Activated T-cell treated with anti-CD3 and anti-CD28 coated beads, Interleukin-2, amount 50 U/mL, for 48 hours (primary cell): ENCODE measurements around the gene DDX24.

Experiments used
- DNase-seq, 2 experiments: peaks; one replicate each; pipeline ENCODE4 v3.0.0-alpha.2; 2020

Gene DDX24, protein sequence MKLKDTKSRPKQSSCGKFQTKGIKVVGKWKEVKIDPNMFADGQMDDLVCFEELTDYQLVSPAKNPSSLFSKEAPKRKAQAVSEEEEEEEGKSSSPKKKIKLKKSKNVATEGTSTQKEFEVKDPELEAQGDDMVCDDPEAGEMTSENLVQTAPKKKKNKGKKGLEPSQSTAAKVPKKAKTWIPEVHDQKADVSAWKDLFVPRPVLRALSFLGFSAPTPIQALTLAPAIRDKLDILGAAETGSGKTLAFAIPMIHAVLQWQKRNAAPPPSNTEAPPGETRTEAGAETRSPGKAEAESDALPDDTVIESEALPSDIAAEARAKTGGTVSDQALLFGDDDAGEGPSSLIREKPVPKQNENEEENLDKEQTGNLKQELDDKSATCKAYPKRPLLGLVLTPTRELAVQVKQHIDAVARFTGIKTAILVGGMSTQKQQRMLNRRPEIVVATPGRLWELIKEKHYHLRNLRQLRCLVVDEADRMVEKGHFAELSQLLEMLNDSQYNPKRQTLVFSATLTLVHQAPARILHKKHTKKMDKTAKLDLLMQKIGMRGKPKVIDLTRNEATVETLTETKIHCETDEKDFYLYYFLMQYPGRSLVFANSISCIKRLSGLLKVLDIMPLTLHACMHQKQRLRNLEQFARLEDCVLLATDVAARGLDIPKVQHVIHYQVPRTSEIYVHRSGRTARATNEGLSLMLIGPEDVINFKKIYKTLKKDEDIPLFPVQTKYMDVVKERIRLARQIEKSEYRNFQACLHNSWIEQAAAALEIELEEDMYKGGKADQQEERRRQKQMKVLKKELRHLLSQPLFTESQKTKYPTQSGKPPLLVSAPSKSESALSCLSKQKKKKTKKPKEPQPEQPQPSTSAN

DNA sequence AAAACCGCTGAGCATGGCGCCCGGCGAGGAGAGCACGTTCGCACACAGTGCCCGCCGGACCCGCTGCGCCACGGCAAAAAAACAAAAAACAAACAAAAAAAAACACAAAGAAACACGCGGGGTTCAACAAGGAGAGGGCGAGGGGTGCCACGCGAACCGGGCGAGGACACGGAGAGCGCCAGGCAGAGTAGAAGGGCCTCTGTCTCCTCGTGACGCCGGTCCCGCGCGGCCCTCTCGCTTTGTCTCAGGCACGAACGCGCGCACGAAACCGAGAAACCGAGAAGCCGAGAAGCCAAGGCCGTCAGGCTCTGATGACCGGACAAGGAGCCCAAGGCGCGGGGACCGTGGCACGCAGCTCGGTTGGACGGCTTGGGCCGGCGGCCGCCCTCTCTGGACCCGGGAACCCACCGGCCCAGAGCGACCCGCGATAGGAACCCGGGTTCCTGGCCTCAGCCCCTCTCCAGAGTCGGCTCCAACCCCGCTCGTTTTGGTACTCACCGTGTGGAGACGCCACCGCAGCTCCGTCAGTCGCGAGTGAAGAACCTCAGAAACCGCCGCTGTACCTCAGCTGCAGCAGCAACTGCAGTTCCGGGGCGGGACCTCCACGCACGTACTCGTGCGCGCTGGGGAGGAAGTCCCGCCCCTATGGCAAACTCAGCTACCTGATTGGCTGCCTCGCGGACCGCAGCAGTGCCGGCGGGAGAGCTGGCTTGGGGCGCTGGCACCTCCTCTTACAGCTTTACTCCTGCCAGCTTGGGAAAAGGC lies at the start of gene DDX24, which contains the start of gene IFI27L1:
DDX24 (minus strand) TSS at position 582 of the 765 bp plus-strand sequence. CDS start 1,460 bp downstream, outside the sequence.
IFI27L1 (plus strand) TSS at position 690 of the 765 bp plus-strand sequence. CDS start 15,628 bp downstream, outside the sequence.
- DNase-seq = peak; percentile 94 to 97

DNA sequence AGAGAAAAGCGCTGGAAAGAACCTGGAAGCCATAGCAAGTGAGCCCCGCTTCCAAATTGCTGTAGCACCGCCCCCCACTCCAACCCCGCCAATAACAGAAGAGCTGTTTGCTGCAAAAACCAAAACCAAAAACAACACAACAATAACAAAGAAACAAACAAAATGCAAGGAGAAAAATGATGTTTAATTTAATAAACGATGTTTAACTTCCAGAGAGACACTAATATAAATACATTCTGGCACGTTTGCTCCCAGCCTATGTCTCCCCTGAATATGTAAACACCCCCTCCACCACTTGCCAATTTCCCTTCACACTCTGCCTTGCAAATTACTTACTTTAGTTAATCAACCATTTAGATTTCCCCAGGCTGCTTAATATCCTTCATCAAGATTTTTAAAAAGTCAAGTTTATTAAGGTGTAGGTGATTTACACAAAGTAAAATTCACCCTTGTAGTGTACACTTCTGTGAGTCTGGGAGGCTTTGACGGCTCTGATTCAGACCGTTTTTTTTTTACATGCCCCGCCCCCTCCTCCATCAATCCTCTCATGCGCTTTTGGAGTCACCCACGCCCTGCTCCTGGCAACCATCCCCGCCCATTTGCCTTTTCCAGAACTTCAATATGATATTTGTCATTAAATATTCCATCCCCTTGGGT lies 48.9 kb upstream of the DDX24 start:
- peak; percentile 41 to 42 for DNase-seq

DNA sequence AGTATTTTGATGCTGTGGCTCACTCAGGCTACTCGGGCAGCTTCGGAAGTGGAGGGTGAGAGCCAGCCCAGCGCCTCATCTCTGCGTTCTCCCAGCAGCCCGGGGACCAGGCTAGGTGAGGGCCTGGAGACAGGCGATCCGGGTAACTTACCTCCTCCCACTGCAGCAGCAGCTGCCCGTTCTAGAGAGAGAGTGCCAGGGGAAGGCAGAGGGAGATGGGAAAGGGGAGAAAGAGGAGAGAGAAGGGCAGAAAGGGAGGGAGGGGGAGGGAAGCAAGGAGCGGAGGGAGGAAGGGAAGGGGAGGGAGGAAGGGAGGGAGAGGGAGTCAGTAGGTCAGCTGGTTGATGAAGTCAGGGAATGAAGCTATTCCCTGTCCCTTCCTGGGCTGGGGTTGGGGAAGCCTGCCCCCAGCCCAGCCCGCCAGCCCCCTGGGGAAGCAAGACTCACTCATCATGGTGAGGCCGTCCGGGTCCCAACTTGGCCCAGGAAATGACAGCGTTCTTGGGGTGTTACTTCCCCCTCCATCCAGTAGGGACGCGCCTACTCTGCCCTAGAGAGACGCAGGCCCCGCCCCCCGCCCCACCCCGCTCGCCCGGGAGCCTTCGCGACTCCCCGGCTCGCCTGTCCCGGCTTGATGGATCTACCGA lies 48.2 kb upstream of the DDX24 start, which contains the start of gene IFI27L2:
IFI27L2 (minus strand) TSS at position 494 of the 647 bp plus-strand sequence; CDS start at position 454, 40 bp downstream.
- DNase-seq = peak; percentile 75 to 78

DNA sequence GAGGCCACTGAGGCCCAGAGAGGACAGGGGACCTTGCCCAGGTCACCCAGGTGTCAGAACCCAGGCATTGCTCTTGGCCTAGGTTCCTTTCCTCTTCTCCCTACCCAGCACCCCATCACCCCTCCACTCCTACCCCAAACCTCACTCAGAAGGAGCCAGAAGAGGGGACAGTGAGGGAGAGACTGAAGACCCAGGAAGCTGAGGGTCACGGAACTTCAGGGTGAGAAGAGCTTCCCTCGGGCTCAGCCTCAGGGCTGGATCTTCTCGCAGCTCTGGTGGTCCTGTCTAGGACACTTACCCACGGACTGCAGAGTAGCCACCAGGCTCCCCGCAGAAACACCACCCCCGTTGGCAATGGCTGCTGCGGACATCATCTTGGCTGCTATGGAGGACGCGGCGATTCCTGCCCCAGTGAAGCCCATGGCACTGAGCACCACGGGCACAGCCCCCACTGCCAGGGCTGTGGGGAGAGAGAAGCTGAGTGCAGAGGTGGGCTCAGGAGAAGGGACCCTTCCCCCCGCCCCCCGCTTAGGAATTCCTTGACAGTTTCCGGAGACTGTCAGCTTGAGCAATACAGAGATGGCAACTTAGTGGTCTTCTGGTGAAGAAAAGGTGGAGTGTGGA lies 47.3 kb upstream of the DDX24 start:
- DNase-seq = peak; percentile 4 to 10

DNA sequence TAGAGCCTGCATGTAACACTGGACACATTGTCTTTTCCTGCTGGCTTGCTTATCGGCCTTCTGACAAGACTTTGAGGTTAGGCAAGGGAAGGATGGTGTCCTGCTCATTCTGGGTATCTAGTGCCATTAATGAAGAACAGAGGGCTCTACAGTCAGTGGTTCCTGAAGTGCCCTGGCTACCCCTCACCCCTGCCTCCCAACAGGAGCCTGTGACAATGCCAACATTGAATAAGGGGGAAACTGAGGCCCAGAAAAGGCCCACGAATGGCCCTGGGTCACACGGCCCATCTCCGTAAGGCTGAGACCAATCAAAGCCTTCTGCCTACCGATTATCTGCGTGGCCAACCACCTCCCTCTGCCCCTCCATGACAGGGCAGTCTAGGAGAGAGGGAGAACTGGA lies 46.3 kb upstream of the DDX24 start:
- DNase-seq = peak; percentile 7

DNA sequence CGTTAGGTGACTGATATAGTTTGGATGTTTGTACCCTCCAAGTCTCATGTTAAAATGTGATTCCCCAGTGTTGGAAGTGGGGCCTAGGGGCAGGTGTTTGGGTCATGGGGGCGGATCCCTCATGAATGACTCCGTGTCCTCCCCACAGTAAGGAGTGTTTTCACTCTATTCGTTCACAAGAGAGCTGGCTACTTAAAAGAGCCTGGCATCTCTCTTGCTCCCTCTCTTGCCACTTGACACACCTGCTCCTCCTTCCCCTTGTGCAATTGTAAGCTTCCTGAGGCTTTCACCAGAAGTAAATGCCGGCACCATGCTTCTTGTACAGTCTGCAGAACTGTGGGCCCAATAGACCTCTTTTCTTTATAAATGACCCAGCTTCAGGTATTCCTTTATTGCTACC lies 45.8 kb upstream of the DDX24 start:
- DNase-seq = no peak

DNA sequence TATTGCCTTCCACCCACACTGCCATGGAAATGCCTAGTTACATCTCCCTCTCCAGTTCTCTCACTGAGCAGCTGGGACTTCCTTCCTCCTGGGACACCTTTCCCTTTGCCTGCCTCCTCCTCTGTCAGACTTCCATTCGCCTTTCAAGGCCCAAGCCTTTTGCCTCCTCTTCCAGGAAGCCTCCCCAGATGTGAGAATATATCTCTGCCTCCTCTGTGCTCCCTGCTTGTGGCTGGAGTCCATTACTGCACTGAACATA lies 45.3 kb upstream of the DDX24 start:
- peak in 1 of 2 experiments; percentile 11 for DNase-seq

DNA sequence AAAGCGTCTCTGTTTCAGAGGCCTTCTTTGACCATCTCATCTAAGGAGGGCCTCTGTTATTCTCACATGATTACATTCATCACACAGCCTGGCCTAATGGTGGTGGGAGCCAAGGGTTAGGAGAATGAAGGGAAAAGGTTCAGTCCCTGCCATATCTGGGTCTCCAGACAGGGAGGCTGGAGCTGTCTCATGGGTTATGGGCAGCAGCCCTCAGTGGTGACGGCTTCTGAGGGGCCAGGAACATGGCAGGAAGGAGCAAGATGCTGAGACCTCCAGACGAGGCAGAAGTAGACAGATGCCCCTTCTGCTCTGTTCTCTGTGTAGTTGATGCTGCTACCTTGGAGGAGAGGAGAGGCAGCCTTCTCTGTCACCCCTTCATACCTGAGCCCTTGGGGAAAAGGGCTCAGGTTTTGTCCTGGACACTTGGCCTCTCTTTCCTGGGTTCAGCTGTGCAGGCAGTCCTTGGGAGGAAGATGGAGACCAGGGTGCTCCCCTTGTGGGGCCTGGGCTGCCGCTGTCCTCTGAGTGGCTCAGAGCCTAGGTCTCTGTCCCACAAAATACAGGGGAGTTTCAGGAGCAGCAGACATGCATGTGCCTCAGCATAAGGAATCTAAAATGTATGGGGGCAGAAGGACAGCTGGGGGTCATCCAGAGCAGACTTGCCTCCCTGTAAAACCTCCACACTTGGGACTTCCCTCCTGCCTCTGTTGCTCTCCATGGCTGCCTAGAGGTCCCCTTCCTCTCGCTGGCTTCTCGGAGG lies 44.8 kb upstream of the DDX24 start:
- DNase-seq = peak; percentile 10 to 13

DNA sequence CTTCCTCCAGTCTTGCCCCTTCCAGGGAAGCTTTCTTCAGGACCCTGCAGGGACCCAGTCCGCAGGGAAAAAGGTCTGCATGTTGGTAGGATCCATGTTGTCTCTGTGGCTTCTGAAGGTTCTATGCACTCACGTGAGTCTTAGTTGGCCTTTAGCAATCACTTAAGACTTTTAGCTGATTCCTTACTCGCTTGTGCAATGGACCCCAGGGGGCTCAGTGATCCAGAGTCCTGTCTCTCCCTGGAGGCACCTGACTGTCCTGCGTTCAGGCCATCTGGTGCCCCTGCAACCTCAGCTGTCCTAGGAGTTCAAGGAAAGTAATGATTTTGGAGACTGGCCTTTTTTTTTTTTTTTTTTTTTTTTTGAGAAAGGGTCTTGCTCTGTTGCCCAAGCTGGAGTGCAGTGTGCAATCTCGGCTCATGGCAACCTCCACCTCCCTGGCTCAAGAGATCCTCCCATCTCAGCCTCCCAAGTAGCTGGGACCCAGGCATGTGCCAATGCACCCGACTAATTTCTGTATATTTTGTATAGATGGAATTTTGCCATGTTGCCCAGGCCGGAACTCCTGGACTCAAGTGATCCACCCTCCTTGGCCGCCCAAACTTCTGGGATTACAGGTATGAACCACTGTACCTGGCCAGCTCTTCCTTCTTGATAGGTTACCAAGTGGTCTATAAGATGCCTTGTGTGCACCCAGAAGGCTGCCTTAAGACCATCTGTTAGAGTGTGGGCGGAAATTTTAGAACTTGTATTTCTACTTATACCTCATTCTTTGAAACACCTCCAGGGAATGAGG lies 43.8 kb upstream of the DDX24 start:
- DNase-seq = peak; percentile 4 to 9

DNA sequence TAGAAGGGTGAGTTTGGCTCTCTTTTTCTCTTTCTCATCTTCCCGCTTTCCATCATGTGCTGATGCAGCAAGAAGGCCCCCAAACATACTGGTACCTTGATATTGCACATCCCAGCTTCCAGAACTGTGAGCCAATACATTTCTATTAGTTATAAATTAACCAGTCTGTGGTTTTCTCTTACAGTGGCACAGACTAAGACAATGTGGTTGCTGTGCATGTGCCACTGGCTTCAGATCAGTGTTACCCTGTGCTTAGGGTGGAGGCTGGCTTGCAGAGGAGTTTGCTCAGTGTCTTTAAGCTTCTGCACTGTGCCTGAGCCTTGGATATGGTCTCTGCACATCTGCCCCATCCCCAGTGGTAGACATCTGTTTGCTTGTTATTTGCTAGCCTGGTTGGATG lies 42.9 kb upstream of the DDX24 start:
- peak in 1 of 2 experiments; percentile 8 for DNase-seq

DNA sequence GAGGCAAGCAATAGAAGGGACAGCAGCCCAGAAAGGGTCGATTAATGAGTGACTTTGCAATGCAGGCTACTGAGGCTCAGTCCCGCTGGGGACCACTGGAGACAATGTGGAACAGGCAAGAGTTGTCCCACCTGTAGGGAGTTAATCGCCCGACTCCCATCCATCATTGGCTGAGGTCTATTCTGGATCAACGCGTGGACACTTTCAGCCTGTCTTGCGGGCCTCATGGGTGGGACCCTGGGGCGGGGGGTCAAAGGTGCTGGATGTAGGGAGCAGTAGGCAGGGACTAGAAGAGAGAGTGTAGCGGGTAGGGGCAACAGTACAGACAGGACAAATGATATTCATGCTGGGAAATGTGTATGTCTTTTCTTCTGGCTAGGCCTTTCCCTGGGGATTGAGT lies 42.3 kb upstream of the DDX24 start:
- no peak for DNase-seq

DNA sequence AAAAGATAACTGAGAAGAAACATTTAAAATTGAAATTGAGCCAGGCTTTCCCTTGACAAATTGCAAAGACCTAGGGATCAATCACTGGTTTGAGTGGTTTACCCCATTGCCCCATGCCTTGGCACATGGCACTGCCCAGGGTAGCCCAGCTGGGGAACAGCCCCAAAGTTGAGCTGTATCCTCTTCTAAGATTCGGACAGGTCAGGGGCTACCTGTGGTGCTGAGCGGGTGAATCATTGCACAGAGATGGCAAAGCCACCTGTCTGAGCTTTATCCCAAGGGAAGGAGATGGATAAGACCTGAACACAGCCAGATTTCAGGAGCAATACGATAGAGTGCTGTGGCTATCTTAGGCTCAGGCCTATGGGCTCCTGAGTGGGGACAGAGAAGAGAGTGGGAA lies 41.4 kb upstream of the DDX24 start:
- DNase-seq = no peak

DNA sequence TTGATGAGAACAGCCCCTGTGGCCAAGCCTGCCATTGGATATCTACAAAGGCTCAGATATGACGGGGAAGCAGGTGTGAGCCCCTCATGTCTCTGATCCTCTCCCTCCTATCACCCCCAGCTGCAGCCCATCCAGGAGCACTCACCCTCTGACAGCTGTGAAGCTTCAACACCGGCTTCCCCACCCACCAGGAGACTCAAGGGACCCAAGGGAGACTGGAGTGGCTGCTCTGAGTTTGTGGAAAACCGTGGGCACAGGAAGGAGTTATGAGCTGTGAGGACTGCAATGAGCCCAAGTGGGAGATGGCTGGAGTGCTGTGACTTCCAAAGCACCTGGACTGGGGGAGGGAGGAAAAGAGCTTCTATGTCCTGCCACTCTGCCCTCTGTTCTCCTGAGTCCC lies 40.5 kb upstream of the DDX24 start:
- DNase-seq = no peak

DNA sequence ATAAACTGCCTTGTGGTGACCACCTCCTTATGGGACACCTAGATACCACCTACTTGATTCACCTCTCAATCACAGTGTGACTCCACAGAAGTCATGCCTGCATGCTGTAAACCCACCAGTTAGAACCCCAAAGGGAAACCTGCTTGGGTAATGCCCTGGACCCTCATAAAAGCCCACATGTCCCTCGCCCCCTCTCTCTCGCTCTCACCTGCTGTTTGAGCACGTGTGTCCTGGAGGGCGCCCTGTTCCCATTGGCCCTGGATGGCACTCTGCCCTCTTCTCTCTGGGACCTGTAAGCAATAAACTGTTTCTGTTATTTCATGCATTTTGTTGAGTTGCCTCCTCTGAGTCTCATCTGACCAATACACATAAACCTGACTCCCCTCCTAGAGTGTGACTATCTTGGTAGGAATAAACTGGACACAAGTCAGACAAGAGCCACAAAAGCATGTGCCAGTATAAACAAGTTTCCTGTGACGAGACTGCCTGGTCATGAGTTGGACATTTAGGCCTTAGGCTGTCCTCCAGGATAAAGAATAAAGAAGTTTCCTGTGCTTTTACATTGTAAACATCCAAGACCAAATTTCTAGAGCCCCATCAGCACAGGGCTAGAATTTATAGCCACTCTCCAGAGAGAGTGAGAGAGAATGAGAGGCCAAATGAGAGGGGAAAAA lies 39.8 kb upstream of the DDX24 start:
- DNase-seq = no peak

DNA sequence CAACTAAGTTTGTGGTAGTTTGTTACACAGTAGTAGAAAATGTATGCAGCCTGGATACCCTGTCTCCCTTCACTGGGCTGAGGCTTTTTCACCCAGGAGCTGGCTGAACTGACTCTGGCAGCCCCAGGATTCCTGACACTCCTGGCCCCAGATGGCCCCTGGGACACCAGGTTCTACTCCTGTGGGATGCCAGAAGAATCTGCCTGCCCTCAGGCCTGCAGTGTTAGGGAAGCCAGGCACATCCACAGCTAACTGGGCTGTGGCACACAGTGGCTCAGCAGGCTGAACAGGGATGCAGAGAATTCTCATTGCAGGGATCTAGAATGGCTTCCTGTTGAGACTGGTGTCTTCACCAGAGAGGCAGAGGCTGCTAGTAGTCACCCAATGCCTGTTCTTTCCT lies 38.1 kb upstream of the DDX24 start:
- DNase-seq = no peak

DNA sequence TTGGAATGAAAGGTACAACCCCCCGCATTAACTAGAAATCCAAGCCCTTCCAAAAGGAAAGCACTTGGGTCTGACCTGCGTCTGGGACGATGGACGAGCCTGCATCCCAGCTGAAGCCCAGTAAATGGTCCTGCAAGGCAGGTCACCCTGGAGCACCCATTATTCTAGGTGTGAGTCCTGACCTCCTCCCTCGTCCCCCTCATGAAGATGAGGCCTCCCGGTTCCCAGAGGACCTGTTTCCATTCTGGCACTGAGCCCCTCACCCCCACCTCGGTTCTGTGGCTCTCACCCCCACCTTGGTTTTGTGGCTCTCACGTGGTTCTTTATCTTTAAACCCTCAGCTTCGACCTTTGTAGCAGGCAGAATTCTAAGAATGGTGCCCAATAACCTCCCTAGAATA lies 36.9 kb upstream of the DDX24 start:
- no peak for DNase-seq

DNA sequence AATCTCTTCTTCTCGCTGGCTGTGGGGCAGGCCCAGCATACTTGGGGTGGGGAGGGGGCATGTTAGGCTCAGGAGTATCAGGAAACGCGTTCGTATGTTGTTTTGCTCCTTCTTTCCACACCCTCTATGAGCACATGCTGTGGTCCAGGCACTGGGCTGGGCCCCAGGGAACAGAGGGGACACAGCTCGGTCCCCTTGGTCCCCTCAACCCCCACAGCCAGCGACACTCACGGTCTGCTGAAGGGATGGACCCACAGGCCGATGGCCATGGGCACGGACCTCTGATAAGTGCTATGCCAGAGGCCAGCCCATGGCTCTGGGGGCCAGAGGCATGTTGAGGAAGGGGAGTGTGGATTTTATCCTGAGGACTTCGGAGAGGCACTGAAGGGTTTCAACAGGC lies 35.7 kb upstream of the DDX24 start:
- no peak for DNase-seq

DNA sequence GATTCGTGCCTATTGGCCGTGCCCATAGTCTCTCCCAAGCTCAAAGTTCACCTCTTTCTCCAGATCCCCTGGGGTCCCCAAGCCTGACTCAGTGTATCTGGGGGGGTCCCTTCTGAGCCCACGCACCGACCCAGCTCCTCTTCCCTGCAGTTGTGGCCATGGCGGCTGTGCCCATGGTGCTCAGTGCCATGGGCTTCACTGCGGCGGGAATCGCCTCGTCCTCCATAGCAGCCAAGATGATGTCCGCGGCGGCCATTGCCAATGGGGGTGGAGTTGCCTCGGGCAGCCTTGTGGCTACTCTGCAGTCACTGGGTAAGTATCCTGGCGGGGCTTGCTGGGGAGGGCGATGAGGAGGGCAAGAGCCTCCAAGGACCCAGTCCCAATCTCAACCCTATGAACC lies 34.6 kb upstream of the DDX24 start:
- DNase-seq = no peak

DNA sequence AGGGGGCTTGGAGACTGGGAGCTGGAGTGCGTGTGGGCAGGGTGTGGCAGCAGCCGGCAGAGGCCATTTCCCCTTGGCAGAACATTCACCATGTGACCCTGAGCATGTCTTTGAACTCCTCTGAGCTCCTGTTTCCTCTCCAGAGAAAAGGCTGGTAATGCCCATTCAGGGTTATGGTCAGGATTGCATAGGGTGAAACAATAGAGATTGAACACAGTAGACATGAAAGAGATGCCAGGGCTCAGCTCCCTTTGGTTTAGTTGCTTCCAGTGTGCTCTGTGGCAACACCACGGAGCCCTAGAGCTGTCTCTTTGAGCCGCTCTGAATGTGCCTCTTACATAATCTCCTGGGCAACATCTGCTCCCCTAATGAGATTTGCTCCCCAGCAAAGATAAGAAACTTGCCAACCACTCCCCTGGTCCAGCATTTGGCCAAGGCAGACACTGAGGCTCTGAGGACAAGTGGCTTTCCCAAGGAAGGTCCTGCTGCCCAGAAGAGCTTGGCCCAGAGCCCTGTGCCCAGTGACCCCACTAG lies 34.1 kb upstream of the DDX24 start:
- DNase-seq = no peak
